MM.1S (cell line): ENCODE measurements around the gene PCMTD2.

ENCODE experiments used
- CTCF ChIP-seq: fragments of 300-600 bp; sonication (generic); IDR thresholded peaks from 2 replicates; pipeline ENCODE4 v1.5.1; 2016; ENCODE audit warnings: antibody characterized with exemption, low read length, mixed read lengths
- EZH2phosphoT487 ChIP-seq: fragments of 300-600 bp; sonication (generic); IDR thresholded peaks from 2 replicates; pipeline ENCODE4 v1.6.1; 2018; ENCODE audit warnings: antibody characterized with exemption, low read length

DNA sequence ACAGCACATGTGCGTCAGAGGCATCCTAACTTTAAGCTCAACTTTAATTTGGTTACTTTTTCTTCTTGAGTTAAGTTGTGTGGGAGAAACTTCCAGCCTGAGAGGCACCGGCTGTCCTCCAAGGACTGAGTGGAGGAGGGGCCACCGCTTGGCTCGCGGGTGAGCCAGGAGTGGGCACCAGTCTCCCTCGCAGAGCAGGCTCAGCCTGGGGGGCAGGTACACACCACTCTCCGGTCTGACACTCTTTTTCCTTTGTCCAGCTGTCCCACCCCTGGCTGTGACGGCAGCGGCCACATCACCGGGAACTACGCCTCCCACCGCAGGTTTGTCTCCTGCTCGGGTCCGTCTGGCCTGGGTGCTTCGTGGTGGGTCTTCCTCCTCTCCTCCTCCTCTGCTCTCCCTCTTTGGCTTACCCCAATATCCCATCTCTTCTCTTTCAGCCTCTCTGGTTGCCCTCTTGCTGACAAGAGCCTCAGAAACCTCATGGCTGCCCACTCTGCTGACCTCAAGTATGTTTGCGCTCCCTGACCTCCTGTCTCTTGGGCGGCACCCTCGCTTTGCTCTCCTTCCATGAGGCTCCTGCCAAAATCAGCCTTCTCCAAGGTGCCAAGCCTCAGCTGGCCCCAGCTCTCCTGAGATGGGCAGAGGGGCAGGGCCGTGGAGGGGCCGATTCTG is 32.6 kb upstream of the PCMTD2 start:
- TF ChIP-seq CTCF, result no peak
- no peak for TF ChIP-seq EZH2phosphoT487
